ENCODE data around the gene P3R3URF.
A peak's percentile ranks its signal among the peaks of the same experiment; 100 is the strongest.

The P3R3URF gene

DNA sequence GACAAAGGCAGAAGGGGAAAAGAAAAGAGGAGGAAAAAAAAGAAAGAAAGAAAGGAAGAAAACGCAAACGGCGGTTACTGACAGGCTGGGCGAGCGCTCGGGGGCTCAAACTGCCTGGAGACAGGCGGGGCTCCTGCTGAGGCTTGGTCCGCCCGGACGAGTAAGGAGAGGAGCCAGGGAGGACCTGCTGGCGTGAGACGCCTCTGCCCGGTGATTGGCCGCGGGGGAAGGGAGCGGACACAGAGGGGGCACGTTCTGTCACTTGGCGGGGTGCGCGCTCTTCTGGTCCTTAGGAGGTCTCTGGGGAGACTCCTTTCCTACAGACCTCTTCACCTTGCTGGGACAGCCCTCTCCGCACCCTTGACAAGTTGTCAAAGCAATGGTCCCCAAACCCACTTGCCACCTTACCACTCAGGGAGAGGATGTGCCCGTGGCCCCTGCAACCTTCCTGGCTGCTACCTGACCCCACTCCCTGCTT is 43.1 kb downstream of the P3R3URF start (continued):
- TF ChIP-seq, protein P1, sequence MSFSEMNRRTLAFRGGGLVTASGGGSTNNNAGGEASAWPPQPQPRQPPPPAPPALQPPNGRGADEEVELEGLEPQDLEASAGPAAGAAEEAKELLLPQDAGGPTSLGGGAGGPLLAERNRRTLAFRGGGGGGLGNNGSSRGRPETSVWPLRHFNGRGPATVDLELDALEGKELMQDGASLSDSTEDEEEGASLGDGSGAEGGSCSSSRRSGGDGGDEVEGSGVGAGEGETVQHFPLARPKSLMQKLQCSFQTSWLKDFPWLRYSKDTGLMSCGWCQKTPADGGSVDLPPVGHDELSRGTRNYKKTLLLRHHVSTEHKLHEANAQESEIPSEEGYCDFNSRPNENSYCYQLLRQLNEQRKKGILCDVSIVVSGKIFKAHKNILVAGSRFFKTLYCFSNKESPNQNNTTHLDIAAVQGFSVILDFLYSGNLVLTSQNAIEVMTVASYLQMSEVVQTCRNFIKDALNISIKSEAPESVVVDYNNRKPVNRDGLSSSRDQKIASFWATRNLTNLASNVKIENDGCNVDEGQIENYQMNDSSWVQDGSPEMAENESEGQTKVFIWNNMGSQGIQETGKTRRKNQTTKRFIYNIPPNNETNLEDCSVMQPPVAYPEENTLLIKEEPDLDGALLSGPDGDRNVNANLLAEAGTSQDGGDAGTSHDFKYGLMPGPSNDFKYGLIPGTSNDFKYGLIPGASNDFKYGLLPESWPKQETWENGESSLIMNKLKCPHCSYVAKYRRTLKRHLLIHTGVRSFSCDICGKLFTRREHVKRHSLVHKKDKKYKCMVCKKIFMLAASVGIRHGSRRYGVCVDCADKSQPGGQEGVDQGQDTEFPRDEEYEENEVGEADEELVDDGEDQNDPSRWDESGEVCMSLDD (tag by site-specific recombination; IDR thresholded peaks at IDR 0.05): peak; percentile 78; the same call in 1 of the 2 replicates
- TF ChIP-seq ZNF544 (tag by site-specific recombination; IDR thresholded peaks at IDR 0.05) (no peak), ZNF341 (tag by site-specific recombination; IDR thresholded peaks at IDR 0.05; ENCODE audit: low read depth) (peak; percentile 96), KLF7 (tag by site-specific recombination; IDR thresholded peaks at IDR 0.05; ENCODE audit: borderline replicate concordance) (no peak), ZNF792 (tag by site-specific recombination; IDR thresholded peaks at IDR 0.05) (0 out of 2 replicates have a peak, but pooled peaks have one; percentile 37), ZBTB48 (tag by site-specific recombination; IDR thresholded peaks at IDR 0.05) (peak; percentile 88), SETDB1 (IDR thresholded peaks at IDR 0.05; ENCODE audit: insufficient read length, low read length) (no peak), SALL2 (tag by site-specific recombination; IDR thresholded peaks at IDR 0.05; ENCODE audit: borderline replicate concordance) (no peak), ZBTB17 (tag by site-specific recombination; IDR thresholded peaks at IDR 0.05) (0 out of 2 replicates have a peak, but pooled peaks have one; percentile 5), ZNF76 (tag by site-specific recombination; IDR thresholded peaks at IDR 0.05; ENCODE audit: borderline replicate concordance, low read depth) (no peak), ZNF324 (tag by site-specific recombination; IDR thresholded peaks at IDR 0.05) (peak; percentile 16; the same call in 1 of the 2 replicates), ZNF133 (tag by site-specific recombination; IDR thresholded peaks at IDR 0.05) (no peak), ZNF366 (tag by site-specific recombination; conservative IDR thresholded peaks at IDR 0.05) (peak; percentile 100), PRDM1 (tag by site-specific recombination; IDR thresholded peaks at IDR 0.05) (peak; percentile 78), ZFP69B (tag by site-specific recombination; IDR thresholded peaks at IDR 0.05) (0 out of 2 replicates have a peak, but pooled peaks have one; percentile 21), KLF16 (tag by site-specific recombination; IDR thresholded peaks at IDR 0.05) (peak; percentile 58; the same call in 1 of the 2 replicates), ZNF660 (tag by site-specific recombination; IDR thresholded peaks at IDR 0.05) (peak; percentile 29; the same call in 1 of the 2 replicates), ZXDB (tag by site-specific recombination; IDR thresholded peaks at IDR 0.05) (peak; percentile 78; the same call in 1 of the 2 replicates), ZIC2 (tag by site-specific recombination; IDR thresholded peaks at IDR 0.05) (no peak; the same call in 1 of the 2 replicates), BCL11A (tag by site-specific recombination; IDR thresholded peaks at IDR 0.05; ENCODE audit: low read depth) (0 out of 2 replicates have a peak, but pooled peaks have one; percentile 12)
- TF ChIP-seq, protein P2, sequence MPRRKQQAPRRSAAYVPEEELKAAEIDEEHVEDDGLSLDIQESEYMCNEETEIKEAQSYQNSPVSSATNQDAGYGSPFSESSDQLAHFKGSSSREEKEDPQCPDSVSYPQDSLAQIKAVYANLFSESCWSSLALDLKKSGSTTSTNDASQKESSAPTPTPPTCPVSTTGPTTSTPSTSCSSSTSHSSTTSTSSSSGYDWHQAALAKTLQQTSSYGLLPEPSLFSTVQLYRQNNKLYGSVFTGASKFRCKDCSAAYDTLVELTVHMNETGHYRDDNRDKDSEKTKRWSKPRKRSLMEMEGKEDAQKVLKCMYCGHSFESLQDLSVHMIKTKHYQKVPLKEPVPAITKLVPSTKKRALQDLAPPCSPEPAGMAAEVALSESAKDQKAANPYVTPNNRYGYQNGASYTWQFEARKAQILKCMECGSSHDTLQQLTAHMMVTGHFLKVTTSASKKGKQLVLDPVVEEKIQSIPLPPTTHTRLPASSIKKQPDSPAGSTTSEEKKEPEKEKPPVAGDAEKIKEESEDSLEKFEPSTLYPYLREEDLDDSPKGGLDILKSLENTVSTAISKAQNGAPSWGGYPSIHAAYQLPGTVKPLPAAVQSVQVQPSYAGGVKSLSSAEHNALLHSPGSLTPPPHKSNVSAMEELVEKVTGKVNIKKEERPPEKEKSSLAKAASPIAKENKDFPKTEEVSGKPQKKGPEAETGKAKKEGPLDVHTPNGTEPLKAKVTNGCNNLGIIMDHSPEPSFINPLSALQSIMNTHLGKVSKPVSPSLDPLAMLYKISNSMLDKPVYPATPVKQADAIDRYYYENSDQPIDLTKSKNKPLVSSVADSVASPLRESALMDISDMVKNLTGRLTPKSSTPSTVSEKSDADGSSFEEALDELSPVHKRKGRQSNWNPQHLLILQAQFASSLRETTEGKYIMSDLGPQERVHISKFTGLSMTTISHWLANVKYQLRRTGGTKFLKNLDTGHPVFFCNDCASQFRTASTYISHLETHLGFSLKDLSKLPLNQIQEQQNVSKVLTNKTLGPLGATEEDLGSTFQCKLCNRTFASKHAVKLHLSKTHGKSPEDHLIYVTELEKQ (tag by site-specific recombination; IDR thresholded peaks at IDR 0.05; ENCODE audit: borderline replicate concordance): no peak
- TF ChIP-seq, protein P3, sequence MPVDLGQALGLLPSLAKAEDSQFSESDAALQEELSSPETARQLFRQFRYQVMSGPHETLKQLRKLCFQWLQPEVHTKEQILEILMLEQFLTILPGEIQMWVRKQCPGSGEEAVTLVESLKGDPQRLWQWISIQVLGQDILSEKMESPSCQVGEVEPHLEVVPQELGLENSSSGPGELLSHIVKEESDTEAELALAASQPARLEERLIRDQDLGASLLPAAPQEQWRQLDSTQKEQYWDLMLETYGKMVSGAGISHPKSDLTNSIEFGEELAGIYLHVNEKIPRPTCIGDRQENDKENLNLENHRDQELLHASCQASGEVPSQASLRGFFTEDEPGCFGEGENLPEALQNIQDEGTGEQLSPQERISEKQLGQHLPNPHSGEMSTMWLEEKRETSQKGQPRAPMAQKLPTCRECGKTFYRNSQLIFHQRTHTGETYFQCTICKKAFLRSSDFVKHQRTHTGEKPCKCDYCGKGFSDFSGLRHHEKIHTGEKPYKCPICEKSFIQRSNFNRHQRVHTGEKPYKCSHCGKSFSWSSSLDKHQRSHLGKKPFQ (tag by site-specific recombination; IDR thresholded peaks at IDR 0.05): no peak
- TF ChIP-seq, protein P4, sequence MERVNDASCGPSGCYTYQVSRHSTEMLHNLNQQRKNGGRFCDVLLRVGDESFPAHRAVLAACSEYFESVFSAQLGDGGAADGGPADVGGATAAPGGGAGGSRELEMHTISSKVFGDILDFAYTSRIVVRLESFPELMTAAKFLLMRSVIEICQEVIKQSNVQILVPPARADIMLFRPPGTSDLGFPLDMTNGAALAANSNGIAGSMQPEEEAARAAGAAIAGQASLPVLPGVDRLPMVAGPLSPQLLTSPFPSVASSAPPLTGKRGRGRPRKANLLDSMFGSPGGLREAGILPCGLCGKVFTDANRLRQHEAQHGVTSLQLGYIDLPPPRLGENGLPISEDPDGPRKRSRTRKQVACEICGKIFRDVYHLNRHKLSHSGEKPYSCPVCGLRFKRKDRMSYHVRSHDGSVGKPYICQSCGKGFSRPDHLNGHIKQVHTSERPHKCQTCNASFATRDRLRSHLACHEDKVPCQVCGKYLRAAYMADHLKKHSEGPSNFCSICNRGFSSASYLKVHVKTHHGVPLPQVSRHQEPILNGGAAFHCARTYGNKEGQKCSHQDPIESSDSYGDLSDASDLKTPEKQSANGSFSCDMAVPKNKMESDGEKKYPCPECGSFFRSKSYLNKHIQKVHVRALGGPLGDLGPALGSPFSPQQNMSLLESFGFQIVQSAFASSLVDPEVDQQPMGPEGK (tag by site-specific recombination; IDR thresholded peaks at IDR 0.05): peak; percentile 78
- TF ChIP-seq, protein P5, sequence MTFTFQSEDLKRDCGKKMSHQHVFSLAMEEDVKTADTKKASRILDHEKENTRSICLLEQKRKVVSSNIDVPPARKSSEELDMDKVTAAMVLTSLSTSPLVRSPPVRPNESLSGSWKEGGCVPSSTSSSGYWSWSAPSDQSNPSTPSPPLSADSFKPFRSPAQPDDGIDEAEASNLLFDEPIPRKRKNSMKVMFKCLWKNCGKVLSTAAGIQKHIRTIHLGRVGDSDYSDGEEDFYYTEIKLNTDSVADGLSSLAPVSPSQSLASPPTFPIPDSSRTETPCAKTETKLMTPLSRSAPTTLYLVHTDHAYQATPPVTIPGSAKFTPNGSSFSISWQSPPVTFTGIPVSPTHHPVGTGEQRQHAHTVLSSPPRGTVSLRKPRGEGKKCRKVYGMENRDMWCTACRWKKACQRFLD (tag by site-specific recombination; IDR thresholded peaks at IDR 0.05): 0 out of 2 replicates have a peak, but pooled peaks have one; percentile 88
- TF ChIP-seq, protein P6, sequence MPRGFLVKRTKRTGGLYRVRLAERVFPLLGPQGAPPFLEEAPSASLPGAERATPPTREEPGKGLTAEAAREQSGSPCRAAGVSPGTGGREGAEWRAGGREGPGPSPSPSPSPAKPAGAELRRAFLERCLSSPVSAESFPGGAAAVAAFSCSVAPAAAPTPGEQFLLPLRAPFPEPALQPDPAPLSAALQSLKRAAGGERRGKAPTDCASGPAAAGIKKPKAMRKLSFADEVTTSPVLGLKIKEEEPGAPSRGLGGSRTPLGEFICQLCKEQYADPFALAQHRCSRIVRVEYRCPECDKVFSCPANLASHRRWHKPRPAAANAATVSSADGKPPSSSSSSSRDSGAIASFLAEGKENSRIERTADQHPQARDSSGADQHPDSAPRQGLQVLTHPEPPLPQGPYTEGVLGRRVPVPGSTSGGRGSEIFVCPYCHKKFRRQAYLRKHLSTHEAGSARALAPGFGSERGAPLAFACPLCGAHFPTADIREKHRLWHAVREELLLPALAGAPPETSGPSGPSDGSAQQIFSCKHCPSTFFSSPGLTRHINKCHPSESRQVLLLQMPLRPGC (tag by site-specific recombination; IDR thresholded peaks at IDR 0.05): peak; percentile 57; the same call in 1 of the 2 replicates
